Left lung (tissue), 10 donors: ENCODE results near the gene EFCAB13. TPM values are rescaled to one million over a fixed set of nuclear protein-coding genes. Genes with fewer than 3 reads are reported as not detected.

ENCODE experiments used
- ATAC-seq: fragments of 200-7000 bp; cut with Tn5 transposase; one replicate; pipeline ENCODE4 v1.9.1; 2020; ENCODE audit warnings: moderate library complexity
- DNase-seq, 4 donors: peaks; one replicate each; pipeline ENCODE4 v3.0.0-alpha.2; 2013 to 2020
- H3K27ac ChIP-seq, 2 donors: fragments of 200-600 bp; sonication (generic) in 1 of 2; one replicate each; pipeline versions ENCODE4 v1.5.0 to v1.8.0; 2020 to 2021
- H3K27me3 ChIP-seq, 2 donors: fragments of 200-600 bp; sonication (generic) in 1 of 2; one replicate each; pipeline versions ENCODE4 v1.5.0 to v1.8.0; 2020 to 2021
- H3K36me3 ChIP-seq, 2 donors: fragments of 200-600 bp; sonication (generic) in 1 of 2; one replicate each; pipeline versions ENCODE4 v1.5.0 to v1.8.0; 2020 to 2021
- H3K4me1 ChIP-seq, 2 donors: fragments of 200-600 bp; one replicate each; pipeline ENCODE4 v1.8.0; 2021
- H3K4me3 ChIP-seq, 2 donors: fragments of 200-600 bp; sonication (generic) in 1 of 2; one replicate each; pipeline versions ENCODE4 v1.5.0 to v1.8.0; 2020 to 2021; ENCODE audit warnings: mild to moderate bottlenecking in 1 of 2
- H3K9me3 ChIP-seq, 2 donors: fragments of 200-600 bp; sonication (generic) in 1 of 2; one replicate each; pipeline versions ENCODE4 v1.5.0 to v1.8.0; 2020 to 2021
- intact Hi-C, 2 donors: fragments of 100-400 bp; cut with DNase I; formaldehyde crosslinking; loops; one replicate each; pipeline versions ENCODE4 v1.11.2 to v1.14.2; 2022
- polyA plus RNA-seq, 6 donors: library from polyadenylated mRNA; unstranded; fragments of 120-200 nt; gene quantifications; one replicate each; pipeline ENCODE4 v1.2.1, GENCODE V29; 2013; ENCODE audit not compliant: insufficient read length in 6 of 6
- total RNA-seq, 2 donors: library from RNA; stranded (reverse); fragmentation: NEBNext Ultra II Directional; extraction: Animal tissue kit (Norgen Biotek cat#: 25700); gene quantifications; one replicate each; pipeline ENCODE4 v1.2.1, GENCODE V29; 2021
- TF ChIP-seq, protein P1 (sequence below), 2 donors: fragments of 200-600 bp; sonication (generic) in 1 of 2; IDR thresholded peaks; one replicate each; pipeline versions ENCODE4 v1.5.0 to v1.8.0; 2021; ENCODE audit warnings: antibody characterized with exemption in 2 of 2
- donor health status: DM: no; HTN: yes; CAD: no.
- donor health status: DM: no; HTN: no; CAD: no.

The EFCAB13 gene
- total and polyA plus RNA-seq, 8 donors: 7.4 to 13.0 (median 10.0) TPM

DNA sequence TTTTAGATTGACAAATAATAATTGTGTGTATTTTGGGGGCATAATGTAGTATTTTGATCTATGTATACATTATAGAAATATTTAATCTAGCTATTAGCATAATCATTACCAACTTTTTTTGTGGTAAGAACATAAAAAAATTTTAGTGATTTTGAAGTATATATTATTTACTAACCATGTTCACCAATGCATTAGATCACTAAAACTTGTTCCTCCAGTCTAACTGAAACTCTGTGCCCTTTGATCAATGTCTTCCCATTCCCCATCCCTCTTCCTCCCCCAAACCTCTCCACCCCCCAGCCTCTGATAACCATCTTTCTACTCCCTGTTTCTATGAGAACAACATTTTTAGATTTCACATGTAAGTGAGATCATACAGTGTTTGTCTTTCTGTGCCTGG lies 8.5 kb downstream of the EFCAB13 start:
- TF ChIP-seq, protein P1, sequence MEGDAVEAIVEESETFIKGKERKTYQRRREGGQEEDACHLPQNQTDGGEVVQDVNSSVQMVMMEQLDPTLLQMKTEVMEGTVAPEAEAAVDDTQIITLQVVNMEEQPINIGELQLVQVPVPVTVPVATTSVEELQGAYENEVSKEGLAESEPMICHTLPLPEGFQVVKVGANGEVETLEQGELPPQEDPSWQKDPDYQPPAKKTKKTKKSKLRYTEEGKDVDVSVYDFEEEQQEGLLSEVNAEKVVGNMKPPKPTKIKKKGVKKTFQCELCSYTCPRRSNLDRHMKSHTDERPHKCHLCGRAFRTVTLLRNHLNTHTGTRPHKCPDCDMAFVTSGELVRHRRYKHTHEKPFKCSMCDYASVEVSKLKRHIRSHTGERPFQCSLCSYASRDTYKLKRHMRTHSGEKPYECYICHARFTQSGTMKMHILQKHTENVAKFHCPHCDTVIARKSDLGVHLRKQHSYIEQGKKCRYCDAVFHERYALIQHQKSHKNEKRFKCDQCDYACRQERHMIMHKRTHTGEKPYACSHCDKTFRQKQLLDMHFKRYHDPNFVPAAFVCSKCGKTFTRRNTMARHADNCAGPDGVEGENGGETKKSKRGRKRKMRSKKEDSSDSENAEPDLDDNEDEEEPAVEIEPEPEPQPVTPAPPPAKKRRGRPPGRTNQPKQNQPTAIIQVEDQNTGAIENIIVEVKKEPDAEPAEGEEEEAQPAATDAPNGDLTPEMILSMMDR (IDR thresholded peaks at IDR 0.05): no peak
- H3K27me3 ChIP-seq: no peaks in the 10 kb centered on the region
- no peak overlapping the region for H3K27ac ChIP-seq
- ATAC-seq (no peak), DNase-seq (no peak)
- no peaks in the 10 kb centered on the region for H3K36me3 ChIP-seq
- no peaks in the 10 kb centered on the region for H3K9me3 ChIP-seq
- H3K4me3 ChIP-seq: no peak overlapping the region
- H3K4me1 ChIP-seq: no peaks in the 10 kb centered on the region
- intact Hi-C loops: no loop called here

DNA sequence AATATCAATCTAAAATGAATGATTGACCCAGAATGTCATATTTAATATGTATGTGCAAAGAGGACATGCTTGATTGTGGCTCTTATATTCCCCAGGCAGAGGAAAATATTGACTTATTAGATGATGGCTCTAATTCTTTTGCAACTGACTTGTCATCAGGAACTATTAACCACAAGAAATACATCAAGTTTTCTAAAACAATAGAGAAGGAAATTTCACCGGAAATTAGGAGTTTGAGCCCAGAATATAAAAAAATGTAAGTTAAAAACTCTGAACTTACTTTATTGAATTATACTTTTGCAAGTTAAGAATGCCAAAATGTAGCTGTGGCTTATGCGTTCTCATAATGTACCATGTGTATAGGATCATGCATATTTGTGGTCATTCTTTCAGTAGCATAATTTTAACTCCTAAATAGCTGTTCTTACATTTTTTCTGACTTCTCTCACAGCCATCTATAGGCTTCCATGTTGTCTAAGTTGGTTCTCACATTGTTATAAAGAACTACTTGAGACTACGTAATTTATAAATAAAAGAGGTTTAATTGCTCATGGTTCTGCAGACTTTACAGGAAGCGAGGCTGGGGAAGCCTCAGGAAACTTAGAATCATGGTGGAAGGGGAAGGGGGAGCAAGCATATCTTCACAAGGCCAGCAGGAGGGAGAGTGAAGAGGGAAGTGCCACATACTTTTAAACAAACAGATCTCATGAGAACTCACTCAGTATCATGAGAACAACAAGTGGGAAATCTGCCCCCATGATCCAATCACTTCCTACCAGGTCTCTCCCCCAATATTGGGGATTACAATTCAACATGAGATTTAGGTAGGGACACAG lies 11.6 kb downstream of the EFCAB13 start:
- no peaks in the 10 kb centered on the region for H3K36me3 ChIP-seq
- TF ChIP-seq, protein P1 (IDR thresholded peaks at IDR 0.05): no peak
- no peak for ATAC-seq
- H3K4me1 ChIP-seq: no peaks in the 10 kb centered on the region
- no peaks in the 10 kb centered on the region for H3K9me3 ChIP-seq
- no peak for DNase-seq
- no peaks in the 10 kb centered on the region for H3K27me3 ChIP-seq
- no peak overlapping the region for H3K27ac ChIP-seq
- intact Hi-C loops: no loop called here
- H3K4me3 ChIP-seq: no peak overlapping the region

DNA sequence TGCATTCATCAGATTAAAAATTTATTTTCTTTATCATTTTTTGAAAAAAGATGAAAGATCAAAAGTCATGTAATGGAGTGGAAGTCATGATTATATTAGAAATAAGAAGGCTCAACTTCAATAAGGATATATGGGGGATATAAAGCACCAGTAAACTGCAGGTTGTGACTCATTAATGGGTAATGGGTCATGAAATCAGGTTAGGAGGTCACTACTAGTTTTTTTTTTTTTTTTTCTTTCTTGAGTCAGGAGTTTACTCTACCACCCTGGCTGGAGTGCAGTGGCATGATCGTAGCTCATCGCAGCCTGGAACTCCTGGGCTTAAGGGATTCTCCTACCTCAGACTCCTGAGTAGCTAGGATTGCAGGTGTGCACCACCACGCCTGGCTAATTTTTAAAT lies 14.3 kb downstream of the EFCAB13 start:
- Histone ChIP-seq H3K4me1 (no peaks in the 10 kb centered on the region), H3K36me3 (no peaks in the 10 kb centered on the region), H3K4me3 (no peak overlapping the region), H3K27ac (no peak overlapping the region), H3K27me3 (no peaks in the 10 kb centered on the region), H3K9me3 (no peaks in the 10 kb centered on the region)
- intact Hi-C loops: no loop called here
- DNase-seq: no peak
- TF ChIP-seq, protein P1 (IDR thresholded peaks at IDR 0.05): no peak
- ATAC-seq: no peak

DNA sequence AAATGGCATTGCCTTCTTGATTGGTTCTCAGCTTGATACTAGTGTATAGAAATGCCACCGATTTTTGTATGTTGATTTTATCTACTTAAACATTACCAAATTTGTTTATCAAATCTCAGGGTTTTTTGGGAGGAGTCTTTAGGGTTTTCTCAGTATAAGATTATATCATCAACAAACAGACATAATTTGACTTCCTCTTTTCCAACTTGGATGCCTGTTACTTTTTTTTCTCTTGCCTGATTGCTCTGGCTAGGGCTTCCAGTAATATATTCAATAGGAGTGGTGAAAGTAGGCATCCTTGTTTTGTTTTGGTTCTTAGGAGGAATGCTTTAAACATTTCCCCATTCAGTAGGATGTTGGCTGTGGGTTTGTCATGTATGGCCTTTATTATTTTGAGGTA lies 29.1 kb downstream of the EFCAB13 start:
- intact Hi-C loops: no loop called here
- ATAC-seq (no peak), DNase-seq (no peak)
- no peak overlapping the region for H3K4me3 ChIP-seq
- TF ChIP-seq, protein P1 (IDR thresholded peaks at IDR 0.05): no peak
- H3K27me3 ChIP-seq: no peaks in the 10 kb centered on the region
- no peaks in the 10 kb centered on the region for H3K36me3 ChIP-seq
- H3K9me3 ChIP-seq: no peaks in the 10 kb centered on the region
- H3K4me1 ChIP-seq: no peaks in the 10 kb centered on the region
- H3K27ac ChIP-seq: no peak overlapping the region

DNA sequence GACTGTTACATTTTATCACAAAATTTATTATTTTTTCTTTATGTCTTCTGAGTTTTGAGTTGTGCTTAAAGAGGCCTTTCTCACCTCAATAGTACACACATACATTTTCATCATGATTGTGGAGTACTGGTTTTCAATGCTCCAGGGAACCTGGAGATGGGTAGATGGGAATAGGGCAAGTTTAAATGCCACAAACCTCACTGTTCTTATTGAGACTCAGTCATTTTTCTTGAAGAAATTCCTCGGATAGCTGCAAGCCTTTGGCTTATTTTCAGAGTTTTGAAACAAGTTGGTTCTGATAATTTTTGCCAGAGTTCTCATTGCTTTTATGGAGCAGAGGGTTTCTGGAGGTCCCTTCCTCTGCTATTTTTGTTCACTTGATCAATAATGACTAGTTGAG lies 34.9 kb downstream of the EFCAB13 start:
- TF ChIP-seq, protein P1 (IDR thresholded peaks at IDR 0.05): no peak
- H3K4me3 ChIP-seq: no peak overlapping the region
- intact Hi-C loops: no loop called here
- no peak overlapping the region for H3K27ac ChIP-seq
- H3K4me1 ChIP-seq: no peaks in the 10 kb centered on the region
- no peaks in the 10 kb centered on the region for H3K27me3 ChIP-seq
- DNase-seq: no peak
- no peaks in the 10 kb centered on the region for H3K9me3 ChIP-seq
- ATAC-seq: no peak
- H3K36me3 ChIP-seq: no peaks in the 10 kb centered on the region
